ENCODE measurements around the gene PSMC6. TPM values are rescaled to one million over a fixed set of nuclear protein-coding genes. Genes with fewer than 3 reads are reported as not detected.

PSMC6 gene
- total RNA-seq, 4 donors from 2014 or later = 44.7 to 81.8 (median 68.3) TPM

DNA sequence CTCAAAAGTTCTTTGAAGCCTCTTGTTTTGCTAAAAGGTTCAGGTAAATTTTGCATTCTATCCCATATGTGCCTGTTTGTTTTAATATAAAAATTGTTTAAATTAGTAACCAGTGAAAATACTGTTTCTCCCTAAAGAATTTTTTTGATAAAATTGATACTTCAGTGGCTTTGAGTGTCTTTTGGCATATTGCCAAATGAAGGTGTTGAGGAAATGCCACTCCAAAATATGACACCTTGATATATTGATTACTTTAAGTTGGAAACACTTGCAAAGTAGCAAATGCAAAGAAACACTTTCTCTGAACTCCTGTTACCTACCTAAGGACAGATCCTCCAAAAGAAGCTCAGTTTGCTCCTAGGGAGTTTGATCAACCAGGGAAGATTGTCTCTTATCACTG is 31.4 kb downstream of the PSMC6 start:
- H3K4me1 ChIP-seq = peaks cover 0 to 8% (median 1%) of the 10 kb centered on the region in 4 donors
- TF ChIP-seq EP300 (IDR thresholded peaks at IDR 0.05) (no peak), POLR2A (IDR thresholded peaks at IDR 0.05) (no peak)
- TF ChIP-seq, protein P1, sequence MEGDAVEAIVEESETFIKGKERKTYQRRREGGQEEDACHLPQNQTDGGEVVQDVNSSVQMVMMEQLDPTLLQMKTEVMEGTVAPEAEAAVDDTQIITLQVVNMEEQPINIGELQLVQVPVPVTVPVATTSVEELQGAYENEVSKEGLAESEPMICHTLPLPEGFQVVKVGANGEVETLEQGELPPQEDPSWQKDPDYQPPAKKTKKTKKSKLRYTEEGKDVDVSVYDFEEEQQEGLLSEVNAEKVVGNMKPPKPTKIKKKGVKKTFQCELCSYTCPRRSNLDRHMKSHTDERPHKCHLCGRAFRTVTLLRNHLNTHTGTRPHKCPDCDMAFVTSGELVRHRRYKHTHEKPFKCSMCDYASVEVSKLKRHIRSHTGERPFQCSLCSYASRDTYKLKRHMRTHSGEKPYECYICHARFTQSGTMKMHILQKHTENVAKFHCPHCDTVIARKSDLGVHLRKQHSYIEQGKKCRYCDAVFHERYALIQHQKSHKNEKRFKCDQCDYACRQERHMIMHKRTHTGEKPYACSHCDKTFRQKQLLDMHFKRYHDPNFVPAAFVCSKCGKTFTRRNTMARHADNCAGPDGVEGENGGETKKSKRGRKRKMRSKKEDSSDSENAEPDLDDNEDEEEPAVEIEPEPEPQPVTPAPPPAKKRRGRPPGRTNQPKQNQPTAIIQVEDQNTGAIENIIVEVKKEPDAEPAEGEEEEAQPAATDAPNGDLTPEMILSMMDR (IDR thresholded peaks at IDR 0.05) = no peak
- no peak overlapping the region for H3K27ac ChIP-seq
- H3K36me3 ChIP-seq = peaks cover 0 to 22% (median 0%) of the 10 kb centered on the region in 3 donors
- no peaks in the 10 kb centered on the region for H3K9me3 ChIP-seq
- no peaks in the 10 kb centered on the region for H3K27me3 ChIP-seq
- no peak overlapping the region for H3K4me3 ChIP-seq
- DNase-seq (ENCODE audit: low spot score in 2 of 2) = no peak

DNA sequence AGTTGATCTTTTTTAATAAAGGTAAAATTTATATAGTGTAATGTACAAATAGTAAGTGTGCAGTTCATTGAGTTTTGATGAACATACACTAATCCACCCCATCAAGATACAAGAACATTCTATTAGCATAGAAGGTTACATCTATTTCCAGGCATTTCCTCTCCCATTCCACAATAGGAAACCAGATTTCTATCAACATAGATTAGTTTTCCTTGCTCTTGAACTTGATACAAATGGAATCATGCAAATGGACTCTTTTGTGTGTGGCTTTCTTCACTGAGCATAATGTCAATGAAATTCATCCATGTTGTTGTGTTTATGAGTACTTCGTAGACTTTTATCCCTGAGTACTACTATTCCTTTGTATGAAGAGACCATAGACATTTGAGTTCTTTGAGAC is 33.8 kb downstream of the PSMC6 start:
- Histone ChIP-seq H3K4me1 (peaks cover 0 to 16% (median 1%) of the 10 kb centered on the region in 4 donors), H3K9me3 (no peaks in the 10 kb centered on the region), H3K36me3 (peaks cover 0 to 11% (median 0%) of the 10 kb centered on the region in 3 donors), H3K27me3 (no peaks in the 10 kb centered on the region), H3K4me3 (no peak overlapping the region), H3K27ac (no peak overlapping the region)
- 74 to 78% methylated on average over 1 of the region's 1 CpG for WGBS, 2 donors
- no peak for TF ChIP-seq EP300 (IDR thresholded peaks at IDR 0.05)
- no peak for TF ChIP-seq POLR2A (IDR thresholded peaks at IDR 0.05)
- TF ChIP-seq, protein P1 (IDR thresholded peaks at IDR 0.05) = no peak
- no peak for DNase-seq (ENCODE audit: low spot score in 2 of 2)

DNA sequence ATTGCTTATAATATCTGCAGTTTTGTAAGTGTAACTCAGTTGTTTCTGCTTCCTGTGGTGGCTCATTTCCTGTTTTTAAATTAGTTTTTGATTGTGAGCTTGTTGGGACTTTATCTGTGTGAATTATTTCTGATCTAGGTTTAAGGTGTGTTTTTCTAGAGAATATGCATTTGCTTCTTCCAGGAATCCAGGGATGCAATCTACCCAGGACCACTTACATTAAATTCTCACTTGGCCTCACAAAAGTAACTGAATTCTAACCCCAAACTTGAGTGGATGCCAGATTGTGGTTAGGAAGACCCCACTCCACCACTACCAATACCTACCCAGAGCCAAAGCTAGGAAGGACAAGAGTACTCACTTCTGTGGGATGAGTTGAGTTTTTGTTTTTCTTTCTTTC is 34.9 kb downstream of the PSMC6 start:
- Histone ChIP-seq H3K27me3 (no peaks in the 10 kb centered on the region), H3K4me1 (peaks cover 0 to 16% (median 1%) of the 10 kb centered on the region in 4 donors), H3K27ac (peak overlapping the region in 3 of 4 donors; percentile 49 to 66 (median 50)), H3K9me3 (no peaks in the 10 kb centered on the region), H3K4me3 (no peak overlapping the region), H3K36me3 (peaks cover 0 to 11% (median 0%) of the 10 kb centered on the region in 3 donors)
- no peak for TF ChIP-seq POLR2A (IDR thresholded peaks at IDR 0.05)
- no peak for DNase-seq (ENCODE audit: low spot score in 2 of 2)

DNA sequence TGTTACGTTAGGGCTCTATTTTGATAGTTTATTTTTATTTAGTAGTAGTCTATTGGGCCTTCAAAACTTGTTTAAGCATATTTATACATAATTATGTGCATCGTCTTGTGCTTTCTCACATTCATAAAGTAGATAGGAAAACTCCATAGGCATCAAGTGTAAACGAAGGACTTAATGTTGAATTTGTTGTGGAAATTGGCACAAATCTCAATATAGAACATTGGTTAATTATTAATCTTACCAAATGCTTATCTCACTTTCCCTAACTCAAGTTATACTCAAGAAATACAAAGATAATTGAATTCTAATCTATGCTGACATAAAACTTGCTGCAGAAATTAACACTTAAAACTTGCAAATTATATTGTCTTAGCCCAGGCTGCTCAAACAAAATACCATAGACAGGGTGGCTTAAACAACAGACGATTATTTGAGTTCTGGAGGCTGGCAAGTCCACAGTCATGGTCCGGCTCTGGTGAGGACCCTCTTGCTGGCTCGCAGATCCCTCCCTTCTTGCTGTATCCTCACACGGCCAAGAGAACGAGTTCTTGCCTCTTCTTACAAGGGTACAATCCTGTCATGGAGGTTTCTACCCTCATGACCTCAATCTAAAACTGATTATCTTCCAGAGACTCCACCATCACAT is 41.8 kb downstream of the PSMC6 start:
- Histone ChIP-seq H3K36me3 (peaks cover 0 to 45% (median 0%) of the 10 kb centered on the region in 3 donors), H3K4me3 (no peak overlapping the region), H3K27me3 (no peaks in the 10 kb centered on the region), H3K4me1 (peaks cover 0 to 6% (median 0%) of the 10 kb centered on the region in 4 donors), H3K27ac (no peak overlapping the region), H3K9me3 (no peaks in the 10 kb centered on the region)
- no peak for TF ChIP-seq POLR2A (IDR thresholded peaks at IDR 0.05)
- TF ChIP-seq EP300 (IDR thresholded peaks at IDR 0.05) = no peak
- TF ChIP-seq, protein P1 (IDR thresholded peaks at IDR 0.05) = no peak
- DNase-seq (ENCODE audit: low spot score in 2 of 2) = no peak
- WGBS, 2 donors = 87 to 88% methylated on average over 8 of the region's 8 CpGs

DNA sequence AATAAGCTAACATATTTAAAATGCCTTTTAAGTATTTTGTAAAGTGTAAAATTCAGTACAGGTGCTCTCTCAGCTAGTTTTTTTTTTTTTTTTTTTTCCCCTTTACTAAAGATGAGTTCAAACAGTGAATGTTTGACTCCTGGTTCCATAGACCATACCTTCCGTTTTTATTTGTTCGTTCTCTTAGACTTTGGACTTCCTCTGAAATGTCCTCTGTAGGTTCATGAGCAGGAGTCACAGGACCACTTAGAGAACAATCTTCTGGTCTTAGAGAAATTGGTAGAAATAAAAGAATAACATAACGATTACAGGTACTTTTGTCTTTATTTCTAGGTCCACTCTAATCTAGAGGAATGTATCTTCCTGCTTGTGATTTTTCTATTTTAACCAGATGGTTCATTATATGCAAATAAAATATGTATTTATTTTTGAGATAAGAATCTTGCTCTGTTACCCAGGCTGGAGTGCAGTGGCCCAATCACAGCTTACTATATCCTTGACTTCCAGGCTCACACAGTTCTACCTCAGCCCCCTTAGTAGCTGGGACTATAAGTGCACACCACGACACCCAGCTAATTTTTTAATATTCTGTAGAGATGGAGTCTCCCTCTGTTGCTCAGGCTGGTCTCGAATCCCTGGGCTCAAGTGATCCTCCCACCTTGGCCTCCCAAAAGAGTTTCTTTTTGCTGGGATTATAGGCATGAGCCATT is 48.8 kb downstream of the PSMC6 start:
- TF ChIP-seq, protein P1 (IDR thresholded peaks at IDR 0.05) = no peak
- no peak for TF ChIP-seq EP300 (IDR thresholded peaks at IDR 0.05)
- TF ChIP-seq POLR2A (IDR thresholded peaks at IDR 0.05) = no peak
- Histone ChIP-seq H3K36me3 (peaks cover 0 to 47% (median 2%) of the 10 kb centered on the region in 3 donors), H3K27me3 (no peaks in the 10 kb centered on the region), H3K4me3 (no peak overlapping the region), H3K9me3 (no peaks in the 10 kb centered on the region), H3K27ac (no peak overlapping the region), H3K4me1 (no peaks in the 10 kb centered on the region)
- no peak for DNase-seq (ENCODE audit: low spot score in 2 of 2)
- 90 to 95% methylated on average over 5 of the region's 5 CpGs for WGBS, 2 donors

All from tibial nerve (tissue), 4 donors.